ENCODE measurements around the gene BEND7. TPM values are rescaled to one million over a fixed set of nuclear protein-coding genes. Genes with fewer than 3 reads are reported as not detected.

The BEND7 gene
- polyA plus RNA-seq, 1 of the 3 experiments (the other 2 are of a cell fraction), result 9.2 TPM

DNA sequence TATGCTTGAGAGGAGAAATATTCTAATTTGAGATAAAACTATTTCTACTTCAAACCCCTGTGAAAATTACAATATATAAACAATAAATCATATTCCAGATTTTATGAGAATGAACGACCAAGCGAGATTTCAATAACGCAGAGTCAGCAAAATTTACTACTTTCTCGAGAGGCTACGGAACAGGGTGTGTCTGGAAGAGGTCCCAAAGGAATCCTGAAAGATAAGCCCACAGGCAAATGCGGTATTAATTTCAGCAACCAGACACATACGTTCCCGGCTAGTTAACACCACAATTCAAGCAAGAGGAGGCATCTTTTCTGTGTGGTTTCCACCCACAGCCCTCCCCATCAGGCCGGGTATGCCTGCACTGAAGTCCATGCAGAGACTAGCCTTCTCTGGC lies 26.4 kb downstream of the BEND7 start:
- no peaks in the 10 kb centered on the region for H3K9me3 ChIP-seq
- no peaks in the 10 kb centered on the region for H3K9me2 ChIP-seq
- no peaks in the 10 kb centered on the region for H3K27me3 ChIP-seq (ENCODE audit: insufficient read depth)
- peaks cover 5 to 21% of the 10 kb centered on the region in 2 experiments; a peak in 2 of 4 replicates for H3K4me1 ChIP-seq (ENCODE audit: control insufficient read depth in 1 of 2, insufficient read depth in 2 of 2, low read depth in 1 of 2, low read length in 1 of 2)
- peaks cover 12% of the 10 kb centered on the region; the same call in 1 of the 2 replicates for H3K79me2 ChIP-seq (ENCODE audit: insufficient read depth)
- no peak overlapping the region for H3K27ac ChIP-seq (ENCODE audit: low read depth in 2 of 2, low read length in 1 of 2)
- DNase-seq, result no peak
- WGBS (ENCODE audit: low lambda C conversion rate), result 93% methylated on average over 8 of the region's 9 CpGs
- TF ChIP-seq JUND (IDR thresholded peaks at IDR 0.05), result no peak
- no peak for TF ChIP-seq FOXM1 (IDR thresholded peaks at IDR 0.05; ENCODE audit: low read depth)
- no peak for TF ChIP-seq ELF1 (IDR thresholded peaks at IDR 0.05)
- TF ChIP-seq POLR2AphosphoS5 (IDR thresholded peaks at IDR 0.05; ENCODE audit: low read depth, low read length), result no peak
- TF ChIP-seq RFX5 (IDR thresholded peaks at IDR 0.05; ENCODE audit: low read length), result no peak
- no peak for TF ChIP-seq RXRA (IDR thresholded peaks at IDR 0.05; ENCODE audit: borderline replicate concordance, low read depth)
- TF ChIP-seq NRF1 (IDR thresholded peaks at IDR 0.05; ENCODE audit: low read depth, low read length), result no peak
- no peak for TF ChIP-seq NFIC (IDR thresholded peaks at IDR 0.05; ENCODE audit: borderline replicate concordance)
- no peak for TF ChIP-seq FOXJ3 (CRISPR knock-in tag; IDR thresholded peaks at IDR 0.05)
- TF ChIP-seq, protein P1, sequence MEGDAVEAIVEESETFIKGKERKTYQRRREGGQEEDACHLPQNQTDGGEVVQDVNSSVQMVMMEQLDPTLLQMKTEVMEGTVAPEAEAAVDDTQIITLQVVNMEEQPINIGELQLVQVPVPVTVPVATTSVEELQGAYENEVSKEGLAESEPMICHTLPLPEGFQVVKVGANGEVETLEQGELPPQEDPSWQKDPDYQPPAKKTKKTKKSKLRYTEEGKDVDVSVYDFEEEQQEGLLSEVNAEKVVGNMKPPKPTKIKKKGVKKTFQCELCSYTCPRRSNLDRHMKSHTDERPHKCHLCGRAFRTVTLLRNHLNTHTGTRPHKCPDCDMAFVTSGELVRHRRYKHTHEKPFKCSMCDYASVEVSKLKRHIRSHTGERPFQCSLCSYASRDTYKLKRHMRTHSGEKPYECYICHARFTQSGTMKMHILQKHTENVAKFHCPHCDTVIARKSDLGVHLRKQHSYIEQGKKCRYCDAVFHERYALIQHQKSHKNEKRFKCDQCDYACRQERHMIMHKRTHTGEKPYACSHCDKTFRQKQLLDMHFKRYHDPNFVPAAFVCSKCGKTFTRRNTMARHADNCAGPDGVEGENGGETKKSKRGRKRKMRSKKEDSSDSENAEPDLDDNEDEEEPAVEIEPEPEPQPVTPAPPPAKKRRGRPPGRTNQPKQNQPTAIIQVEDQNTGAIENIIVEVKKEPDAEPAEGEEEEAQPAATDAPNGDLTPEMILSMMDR (IDR thresholded peaks at IDR 0.05), result no peak
- TF ChIP-seq RCOR1 (IDR thresholded peaks at IDR 0.05; ENCODE audit: low read length), result no peak
- no peak for TF ChIP-seq EP300 (IDR thresholded peaks at IDR 0.05; ENCODE audit: borderline replicate concordance in 1 of 2, low read depth in 1 of 2, low read length in 1 of 2)
- TF ChIP-seq, protein P2, sequence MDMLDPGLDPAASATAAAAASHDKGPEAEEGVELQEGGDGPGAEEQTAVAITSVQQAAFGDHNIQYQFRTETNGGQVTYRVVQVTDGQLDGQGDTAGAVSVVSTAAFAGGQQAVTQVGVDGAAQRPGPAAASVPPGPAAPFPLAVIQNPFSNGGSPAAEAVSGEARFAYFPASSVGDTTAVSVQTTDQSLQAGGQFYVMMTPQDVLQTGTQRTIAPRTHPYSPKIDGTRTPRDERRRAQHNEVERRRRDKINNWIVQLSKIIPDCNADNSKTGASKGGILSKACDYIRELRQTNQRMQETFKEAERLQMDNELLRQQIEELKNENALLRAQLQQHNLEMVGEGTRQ (IDR thresholded peaks at IDR 0.05; ENCODE audit: borderline replicate concordance, low read depth, low read length), result no peak
- TF ChIP-seq GABPA (IDR thresholded peaks at IDR 0.05; ENCODE audit: low read depth), result no peak
- TF ChIP-seq GATA2 (CRISPR knock-in tag; IDR thresholded peaks at IDR 0.05), result no peak
- no peak for TF ChIP-seq CHD2 (IDR thresholded peaks at IDR 0.05; ENCODE audit: low read length, partially characterized antibody)
- no peak for TF ChIP-seq TAF1 (IDR thresholded peaks at IDR 0.05; ENCODE audit: borderline replicate concordance, low read depth, low read length)
- TF ChIP-seq SIN3A (IDR thresholded peaks at IDR 0.05; ENCODE audit: borderline replicate concordance, low read depth, low read length), result no peak
- no peaks in the 10 kb centered on the region for H3F3A ChIP-seq (replicated peaks; ENCODE audit: insufficient read depth)
- H3K4me3 ChIP-seq (ENCODE audit: low read depth in 2 of 2, low read length in 1 of 2), result no peak overlapping the region
- POLR2A ChIA-PET, result no interaction called here
- CTCF ChIA-PET, result interaction anchor here (1.0 to 1.7 kb wide), 3 partner anchors 16 to 84 kb away, joined by 3 to 5 read pairs (median 3); partner anchors contain the start of gene PRPF18
- no peak overlapping the region for H2AFZ ChIP-seq (ENCODE audit: low read depth)
- no peaks in the 10 kb centered on the region for H4K20me1 ChIP-seq (ENCODE audit: insufficient read depth)
- H3K4me2 ChIP-seq, result no peak overlapping the region
- H3K36me3 ChIP-seq (replicated peaks in 1 of 2; ENCODE audit: control insufficient read depth in 1 of 2, insufficient read depth in 2 of 2, low read length in 1 of 2), result peaks cover 6 to 8% of the 10 kb centered on the region in 2 experiments
- H3K9ac ChIP-seq, result no peak overlapping the region
